Heart left ventricle (tissue), 13 donors: ENCODE results near the gene NPHP3.

Experiments used
- CTCF ChIP-seq, 12 donors: fragments of 200-600 bp; sonication (generic) in 4 of 12; IDR thresholded peaks; one replicate each; pipeline versions ENCODE4 v1.5.0 to v1.8.0; 2018 to 2022; ENCODE audit warnings: antibody characterized with exemption in 12 of 12, mild to moderate bottlenecking in 5 of 12
- POLR2A ChIP-seq, 2 donors: fragments of 450-650 bp; IDR thresholded peaks; one replicate each; pipeline ENCODE4 v1.6.1; 2017; ENCODE audit warnings: antibody characterized with exemption in 2 of 2, mild to moderate bottlenecking in 2 of 2, moderate library complexity in 2 of 2
- donor health status: ischemic (EF 13 %, LVEDD 7.1; RV severe dilation, severe dysfunction).
- donor health status: DM: no; HTN: yes; CAD: no.
- donor health status: DM: no; HTN: no; CAD: no.
- donor health status: ischemic (EF 25% LVEDD 6.9; RV normal size, moderate dysfunction).
- donor health status: ischemic (EF 25% LVEDD 5.7; RV mildly dilated, moderate dysfunction).
- donor health status: ischemic (EF 35%, LVEDD 5.7; RV mildly dilated, moderate dysfunction).
- donor health status: nonischemic (EF 11% LVEDD 7.7; RV severe dilation, severe dysfunction).
- donor health status: DM: yes; HTN: yes; CAD: no.
- donor health status: PGD.
- donor health status: ischemic (EF 29% LVEDD 5.4; RV normal size, mild dysfunction).
- donor health status: nonischemic (EF 23%, LVEDD 6.1; RV moderate dilation, normal function).

GRCh38 chr3:132710311-132710710 is 11.9 kb downstream of the NPHP3 start:
- no peak for TF ChIP-seq POLR2A (IDR thresholded peaks at IDR 0.05)
- no peak for TF ChIP-seq CTCF (IDR thresholded peaks at IDR 0.05)
